CD4-positive, alpha-beta T cell treated with Interleukin-21 for 1 hour (primary cell): ENCODE measurements around the gene UBL4A.
A peak's percentile ranks its signal among the peaks of the same experiment; 100 is the strongest.
"Not testable (repeated sequence)": the region's sequence is repeated elsewhere in the genome, so short reads cannot be mapped to it uniquely, and the experiment has no call there.

Experiments
- DNase-seq: peaks from one replicate; pipeline ENCODE4 v3.0.0-alpha.2; 2020

The UBL4A gene

GRCh38 chrX:154507673-154508383, 21.4 kb upstream of the UBL4A start:
- no peak for DNase-seq

DNA sequence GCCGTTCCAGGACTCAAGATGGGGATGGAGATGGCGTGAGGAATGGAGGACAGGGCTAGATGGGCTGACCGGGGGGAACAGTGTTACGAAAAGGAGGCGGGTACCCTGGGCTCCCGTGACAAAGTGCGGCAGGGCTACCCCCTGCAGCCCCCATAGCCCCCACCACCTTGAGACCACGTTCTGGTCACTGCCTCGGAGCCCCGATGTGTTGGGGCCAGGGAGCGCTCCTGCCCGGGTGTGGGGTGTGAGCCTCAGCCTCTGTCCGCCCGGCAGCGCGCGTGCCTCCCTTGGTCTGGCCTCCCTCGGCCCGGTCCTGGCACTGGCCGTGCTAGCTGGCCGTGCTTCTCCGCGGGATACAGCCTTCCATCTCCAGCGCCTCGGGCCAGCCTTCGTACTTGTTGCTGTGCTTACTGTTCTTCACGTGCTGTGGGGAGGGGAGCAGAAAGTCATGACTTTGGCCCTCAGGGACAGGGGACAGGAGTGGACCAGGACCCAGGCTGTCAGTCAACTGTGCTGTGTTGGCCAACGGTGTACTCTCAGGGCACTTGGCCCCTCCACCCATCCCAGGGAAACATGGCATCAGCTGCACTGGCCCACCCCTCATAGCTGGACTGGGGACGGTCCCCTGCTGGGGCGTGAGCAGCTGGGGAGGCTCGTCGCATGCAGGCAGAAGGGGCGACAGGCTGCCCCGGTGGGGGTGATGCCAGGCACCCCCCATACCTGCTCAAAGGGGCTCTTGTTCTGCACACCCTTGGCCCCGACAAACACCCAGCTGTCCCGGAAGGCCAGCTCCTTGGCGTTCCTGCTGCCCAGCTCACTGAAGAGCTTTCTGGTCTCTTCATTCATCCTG, 20.3 kb upstream of the UBL4A start:
- DNase-seq: no peak

GRCh38 chrX:154505734-154506133, 19.3 kb upstream of the UBL4A start:
- DNase-seq: no peak

DNA sequence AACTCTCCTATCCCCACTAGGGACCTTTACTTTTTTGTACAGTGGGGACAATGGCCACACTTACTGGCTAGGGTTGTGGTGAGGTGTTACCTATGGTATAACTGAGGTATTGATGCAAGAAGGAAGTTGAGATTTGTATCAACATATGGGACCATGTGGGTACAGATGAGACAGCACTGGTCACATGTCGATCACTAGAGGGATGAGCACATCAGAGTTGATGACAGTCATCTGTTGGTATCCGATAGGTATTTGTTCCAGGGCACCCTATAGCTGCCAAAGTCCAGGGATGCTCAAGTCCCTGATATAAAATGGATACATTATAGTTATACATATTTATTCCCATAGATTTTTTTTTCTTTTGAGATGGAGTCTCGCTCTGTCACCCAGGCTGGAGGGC, 16.6 kb upstream of the UBL4A start:
- no peak for DNase-seq

GRCh38 chrX:154502098-154502497, 15.7 kb upstream of the UBL4A start:
- DNase-seq: no peak

DNA sequence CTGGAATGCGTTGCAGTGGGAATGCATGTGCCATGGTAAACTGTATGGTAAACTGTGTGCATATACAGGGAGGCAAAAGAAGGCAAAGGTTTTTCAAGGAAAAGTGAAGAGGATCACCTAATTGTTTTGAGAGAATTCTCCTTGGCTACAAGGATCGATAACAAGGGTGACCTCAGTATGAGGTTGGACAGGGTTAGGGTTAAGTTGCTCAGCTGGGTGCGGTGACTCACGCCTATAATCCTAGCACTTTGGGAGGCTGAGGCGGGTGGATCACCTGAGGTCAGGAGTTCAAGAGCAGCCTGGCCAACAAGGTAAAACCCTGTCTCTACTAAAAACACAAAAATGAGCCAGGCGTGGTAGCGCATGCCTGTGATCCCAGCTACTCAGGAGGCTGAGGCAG, 15.0 kb upstream of the UBL4A start:
- not testable (repeated sequence) for DNase-seq

GRCh38 chrX:154496591-154497137, 10.2 kb upstream of the UBL4A start:
- DNase-seq: not testable (repeated sequence)

DNA sequence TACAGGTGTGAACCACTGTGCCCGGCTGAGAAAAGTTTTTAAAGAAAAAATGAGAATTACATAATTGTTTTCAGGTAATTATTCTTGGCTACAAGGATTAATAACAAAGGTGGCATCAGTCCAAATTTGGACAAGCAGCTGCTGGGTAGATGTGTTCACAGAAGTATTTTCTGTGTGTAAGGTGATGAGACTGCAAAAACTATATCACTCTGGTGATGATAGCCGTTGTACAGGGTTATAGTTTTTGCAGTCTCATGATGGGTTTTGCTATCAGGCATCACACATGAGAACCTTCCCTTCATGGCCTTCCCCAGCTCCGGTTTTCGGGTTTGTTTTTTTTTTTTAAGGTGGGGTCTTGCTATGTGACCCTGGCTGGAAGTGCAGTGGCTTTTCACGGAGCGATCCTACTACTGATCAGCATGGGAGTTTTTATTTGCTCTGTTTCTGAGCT, 9.1 kb upstream of the UBL4A start:
- no peak for DNase-seq

DNA sequence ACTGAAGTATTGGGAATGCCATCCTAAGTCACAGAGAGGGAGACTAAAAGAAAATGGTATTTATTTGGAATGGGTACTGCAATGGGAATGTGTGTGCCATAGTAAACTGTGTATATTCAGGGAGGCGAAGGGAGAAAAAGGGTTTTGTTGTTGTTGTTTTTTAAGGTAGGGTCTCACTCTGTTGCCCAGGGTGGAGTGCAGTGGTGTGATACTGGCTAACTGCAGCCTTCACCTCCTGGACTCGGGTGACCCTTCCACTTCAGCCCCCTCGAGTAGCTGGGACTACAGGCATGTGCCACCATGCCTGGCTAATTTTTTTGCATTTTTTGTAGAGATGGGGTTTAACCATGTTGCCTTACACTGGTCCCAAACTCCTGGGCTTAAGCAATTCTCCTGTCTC, 8.3 kb upstream of the UBL4A start:
- no peak for DNase-seq

DNA sequence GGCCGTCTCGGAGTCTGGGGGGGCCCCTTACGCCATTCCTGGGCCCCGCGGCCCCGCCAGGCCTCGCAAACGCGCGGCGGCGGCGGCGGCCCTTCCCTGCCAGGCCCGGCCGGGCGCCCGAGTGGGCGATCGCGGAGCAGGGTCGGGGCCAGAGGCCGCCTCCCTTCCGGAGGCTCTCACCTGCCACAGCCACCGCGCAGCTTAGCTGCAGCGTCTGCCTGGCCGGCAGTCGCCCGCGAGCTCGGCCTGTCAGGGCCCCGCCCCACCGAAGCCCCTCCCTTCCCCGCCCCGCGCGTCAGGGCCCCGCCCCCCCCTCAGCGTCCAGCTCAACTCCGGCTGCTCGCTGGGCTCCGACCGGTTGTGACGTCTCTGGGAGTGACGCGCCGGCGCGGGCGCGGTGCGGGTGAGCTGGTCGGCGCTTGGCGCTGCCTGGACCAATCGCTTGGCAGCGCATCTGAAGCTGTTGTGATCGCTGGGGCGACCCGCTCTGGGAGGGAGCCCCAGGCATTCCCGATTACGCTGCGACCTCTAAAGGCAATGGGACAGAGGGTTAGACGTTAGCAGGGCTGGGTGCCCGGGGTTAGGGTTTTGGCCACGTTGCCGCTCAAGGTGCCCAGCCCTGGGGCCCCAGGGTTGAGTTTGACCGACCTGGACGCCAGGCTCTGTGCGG, 4.1 kb upstream of the UBL4A start, which contains the start of gene SLC10A3:
SLC10A3 (minus strand) TSS at position 216 of the 670 bp plus-strand sequence. CDS start 1,689 bp downstream, outside the sequence.
- peak; percentile 94 for DNase-seq

DNA sequence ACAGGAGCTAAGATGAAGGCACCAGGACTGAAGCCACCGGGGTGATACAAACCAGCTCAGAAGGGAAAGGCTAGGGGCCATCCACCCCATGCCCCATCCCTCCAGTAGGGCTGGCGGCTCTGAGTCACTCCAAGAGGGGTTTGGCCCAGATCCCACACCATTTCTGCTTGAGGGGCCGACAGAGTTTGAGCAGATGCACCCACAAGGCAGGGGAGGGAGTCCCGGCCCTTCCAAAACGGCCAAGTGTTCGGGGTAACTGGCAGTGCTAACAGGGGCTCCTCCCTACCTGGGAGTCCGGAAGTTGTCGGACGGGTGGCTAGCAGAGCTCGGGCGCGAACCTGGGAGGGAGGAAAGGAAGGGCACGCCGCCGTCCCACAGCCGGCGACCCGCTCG, 3.6 kb upstream of the UBL4A start:
- no peak for DNase-seq

DNA sequence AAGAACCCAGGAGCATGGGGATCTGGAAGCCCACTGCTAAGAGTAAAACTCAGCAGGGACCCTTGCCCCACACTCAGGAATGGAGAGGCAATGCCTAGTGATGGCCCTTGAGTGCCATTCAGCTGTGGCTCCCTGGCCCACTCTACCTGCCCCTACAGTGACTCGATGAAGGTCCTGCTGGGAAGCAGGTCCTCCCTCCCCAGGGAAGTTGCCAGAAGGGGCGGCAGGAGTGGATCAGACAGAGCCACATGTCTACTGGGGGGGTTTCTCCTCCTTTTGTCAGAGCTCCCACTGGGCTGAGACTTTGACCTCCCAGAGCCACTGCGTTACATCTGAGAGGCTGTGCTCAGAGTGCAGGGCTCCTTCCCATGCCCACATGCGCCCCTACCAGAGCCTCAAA, 2.8 kb upstream of the UBL4A start:
- DNase-seq: no peak

DNA sequence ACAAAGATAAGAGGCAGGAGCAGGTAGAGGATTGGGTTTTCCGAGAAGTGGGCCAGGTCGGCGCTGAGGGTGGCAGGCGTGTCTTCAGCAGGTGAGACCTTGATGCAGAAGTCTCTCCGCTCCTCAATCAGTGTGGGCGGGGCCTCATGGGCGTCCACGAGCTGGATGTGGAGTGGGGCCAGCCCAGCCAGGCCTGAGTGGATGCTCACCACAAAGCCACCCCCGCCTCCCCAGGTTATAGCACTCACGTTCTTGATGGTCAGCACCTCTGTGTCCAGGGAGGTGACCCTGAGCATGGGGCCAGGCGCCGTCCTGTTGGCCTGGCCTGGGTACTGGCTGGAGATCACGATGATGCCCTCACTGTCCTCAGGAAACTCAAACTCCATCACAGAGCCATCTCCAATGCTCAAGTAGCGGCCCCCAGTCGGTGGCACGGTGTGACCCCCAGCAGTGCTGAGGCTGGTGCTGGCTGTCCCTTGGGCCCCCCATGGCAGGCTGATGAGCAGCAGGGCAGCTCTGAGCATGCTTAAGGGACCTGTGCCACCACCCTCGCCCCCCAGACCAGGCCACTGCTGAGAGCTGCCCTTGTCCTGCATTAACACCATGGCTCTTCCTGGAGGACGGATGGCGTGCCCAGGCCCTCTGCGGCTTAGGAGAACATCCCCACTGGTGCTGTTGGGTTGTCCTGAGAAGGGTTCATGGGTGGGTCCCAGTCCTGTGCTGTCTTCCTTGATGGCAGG, 2.1 kb upstream of the UBL4A start:
- DNase-seq: no peak

GRCh38 chrX:154487518-154488290, 1.3 kb upstream of the UBL4A start:
- DNase-seq: no peak

GRCh38 chrX:154486052-154486395, 391 bp downstream of the UBL4A start:
- DNase-seq: peak; percentile 37

- DNase-seq: no peak
These were observed 1.0 kb downstream of the UBL4A start for GRCh38 chrX:154485150-154486051.

DNA sequence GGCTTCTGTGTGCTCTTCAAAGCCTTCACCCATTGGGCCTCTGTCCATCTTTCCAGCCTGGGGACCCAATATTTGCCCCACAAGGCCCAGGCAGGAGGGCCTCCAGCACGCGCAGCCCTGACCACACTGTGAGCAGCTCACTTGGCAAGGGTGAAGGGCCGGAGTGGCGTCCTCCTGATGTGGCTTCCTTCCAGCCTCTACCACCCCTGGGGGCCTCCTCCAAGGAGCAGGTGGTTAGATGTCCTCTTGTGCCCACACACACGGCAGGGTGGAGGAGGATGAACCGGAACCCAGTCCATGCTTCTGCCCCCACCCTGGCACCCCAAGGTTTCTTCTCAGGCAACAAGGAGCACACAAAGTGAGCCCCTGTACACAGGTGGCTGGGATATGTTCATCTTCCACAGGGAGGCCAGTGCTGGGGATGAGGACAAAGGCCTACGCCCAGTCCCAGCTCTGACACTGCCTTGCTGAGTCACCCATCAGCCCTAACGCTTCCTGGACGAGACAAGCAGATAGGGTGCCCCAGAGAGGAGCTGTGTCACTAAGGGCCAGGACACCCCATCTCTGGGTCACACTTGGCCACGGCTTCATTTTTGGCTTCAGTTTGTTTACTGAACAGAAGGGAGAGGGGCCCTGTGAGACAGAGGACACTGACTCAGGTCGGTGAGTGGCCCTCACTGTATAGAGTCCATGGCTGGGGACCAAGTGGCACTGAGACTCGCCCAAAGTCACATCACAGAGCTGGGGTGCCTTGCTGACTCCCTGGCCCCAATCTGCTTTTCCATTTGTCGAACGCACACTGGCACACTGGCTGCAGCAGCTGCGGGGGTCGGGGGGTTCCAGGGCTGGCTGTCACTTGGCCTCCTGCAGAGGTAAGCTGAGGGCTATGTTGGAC, 1.9 kb downstream of the UBL4A start:
- no peak for DNase-seq

DNA sequence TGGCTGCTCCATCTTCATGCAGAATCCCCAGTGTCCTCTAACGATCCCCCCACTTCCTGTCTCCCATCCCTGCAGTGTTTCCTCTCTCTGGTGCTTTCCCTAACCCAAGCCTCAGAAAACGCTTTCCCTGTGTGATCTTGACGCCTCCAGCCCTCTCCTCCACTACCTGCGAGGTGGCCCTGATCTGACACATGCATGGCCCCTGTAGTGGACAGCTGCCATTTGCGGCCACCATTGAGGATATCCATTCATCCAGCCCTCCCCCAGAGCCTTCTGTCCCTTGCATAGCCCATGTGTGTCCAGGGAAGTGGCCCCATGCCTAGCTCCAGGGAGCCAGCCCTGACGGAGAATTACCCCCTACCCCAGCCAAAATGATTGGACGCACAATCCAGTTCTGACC, 3.1 kb downstream of the UBL4A start:
- DNase-seq: no peak

DNA sequence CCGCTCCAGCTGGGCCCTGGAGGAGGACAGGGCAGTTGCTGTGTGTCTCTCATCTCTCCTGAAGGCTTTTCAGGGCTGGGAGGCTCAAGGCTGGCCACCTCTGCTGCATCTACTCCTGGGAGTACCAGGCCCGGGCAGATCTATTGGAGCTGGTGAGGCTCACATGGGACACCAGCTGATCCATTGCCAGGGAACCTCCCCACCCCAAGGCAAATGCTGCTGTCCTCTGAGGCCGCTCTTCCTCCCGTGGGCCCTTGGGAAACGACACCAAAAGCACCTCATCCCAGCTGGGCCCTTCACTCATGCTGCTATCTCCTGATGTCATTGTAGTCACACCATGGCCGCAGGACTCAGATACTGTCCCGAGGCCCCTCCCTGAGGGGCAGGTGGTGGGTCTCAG, 3.6 kb downstream of the UBL4A start:
- no peak for DNase-seq
